ENCODE data around the gene UNC93A. TPM values are rescaled to one million over a fixed set of nuclear protein-coding genes. Genes with fewer than 3 reads are reported as not detected.
"Not testable (repeated sequence)": the region's sequence is repeated elsewhere in the genome, so short reads cannot be mapped to it uniquely, and the experiment has no call there.

Gene UNC93A
- total and polyA plus RNA-seq, 3 experiments from 2014 or later, result not detected

- H3K27ac ChIP-seq (ENCODE audit: low read depth, low read length), result no peak overlapping the region
- Mint-ChIP-seq H3K27me3 (peaks cover 8 to 17% of the 10 kb centered on the region in 2 donors), H3K4me3 (no peak overlapping the region), H3K36me3 (no peaks in the 10 kb centered on the region), H3K9me3 (no peaks in the 10 kb centered on the region), H3K4me1 (no peaks in the 10 kb centered on the region), H3K27ac (no peak overlapping the region)
- ChIA-PET CTCF (no interaction called here), POLR2A (no interaction called here)
- no peak overlapping the region for H3K4me3 ChIP-seq (ENCODE audit: low read length)
- no peaks in the 10 kb centered on the region for H3K36me3 ChIP-seq (ENCODE audit: insufficient read depth, low read length)
- peaks cover 5% of the 10 kb centered on the region for H3K27me3 ChIP-seq (ENCODE audit: insufficient read depth, low read length, poor library complexity, severe bottlenecking)
- H3K4me1 ChIP-seq (ENCODE audit: insufficient read depth, low read length), result no peaks in the 10 kb centered on the region
- no peak for DNase-seq
- no peaks in the 10 kb centered on the region for H3K9me3 ChIP-seq (ENCODE audit: low read length)
Measured at GRCh38 chr6:167247814-167248595, 43.1 kb upstream of the UNC93A start.

DNA sequence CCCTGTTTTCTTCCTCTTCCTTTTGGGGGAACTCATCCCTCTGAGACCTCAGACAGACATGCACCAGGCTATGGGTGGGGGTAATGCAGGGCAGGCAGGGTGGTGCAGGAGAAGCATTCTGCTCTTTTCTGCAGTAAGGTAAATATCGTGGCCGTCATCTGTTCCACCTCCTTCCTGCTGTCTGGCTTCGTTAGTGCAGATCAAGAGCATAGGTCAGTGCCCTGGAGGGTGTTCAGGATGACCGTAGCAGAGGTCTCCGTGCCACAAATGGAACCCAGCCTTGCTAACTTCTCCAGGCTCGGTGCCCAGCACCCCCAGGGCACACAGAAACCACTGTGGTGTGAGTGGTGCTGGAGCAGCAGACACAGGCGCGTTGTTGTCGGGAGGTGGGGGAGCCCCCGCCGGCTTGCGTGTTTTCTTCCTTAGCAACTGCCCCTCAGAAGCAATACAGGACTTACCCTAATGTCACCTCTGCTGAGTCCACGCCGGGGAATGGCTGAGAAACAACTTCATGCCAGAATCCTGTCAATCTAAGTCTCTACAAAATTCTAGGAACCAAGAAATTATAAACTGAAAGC, 42.1 kb upstream of the UNC93A start:
- H3K27me3 ChIP-seq (ENCODE audit: insufficient read depth, low read length, poor library complexity, severe bottlenecking); H3K36me3 ChIP-seq (ENCODE audit: insufficient read depth, low read length); H3K4me3 Mint-ChIP-seq; H3K27ac Mint-ChIP-seq; H3K4me3 ChIP-seq (ENCODE audit: low read length); H3K9me3 ChIP-seq (ENCODE audit: low read length); H3K4me1 Mint-ChIP-seq; H3K4me1 ChIP-seq (ENCODE audit: insufficient read depth, low read length); H3K9me3 Mint-ChIP-seq; H3K27ac ChIP-seq (ENCODE audit: low read depth, low read length); POLR2A ChIA-PET; H3K36me3 Mint-ChIP-seq; CTCF ChIA-PET; DNase-seq: not testable (repeated sequence)
- H3K27me3 Mint-ChIP-seq, result peaks cover 8 to 16% of the 10 kb centered on the region in 2 donors

DNA sequence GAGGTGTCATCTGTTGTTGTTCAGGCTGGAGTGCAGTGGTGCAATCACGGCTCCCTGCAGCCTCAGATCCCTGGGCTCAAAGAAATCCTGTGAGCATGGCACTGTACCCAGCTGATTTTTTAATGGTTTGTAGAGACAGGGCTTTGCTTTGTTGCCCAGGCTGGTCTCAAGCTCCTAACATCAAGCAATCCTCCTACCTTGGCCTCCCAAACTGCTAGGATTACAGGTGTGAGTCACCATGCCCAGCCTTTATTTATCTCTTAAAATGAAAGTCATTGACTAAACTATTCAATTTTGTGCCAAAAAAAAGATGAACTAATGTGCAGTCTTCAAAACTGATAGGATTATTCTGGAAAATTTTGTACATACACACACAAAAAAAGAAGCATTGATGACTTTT, 38.8 kb upstream of the UNC93A start:
- Mint-ChIP-seq H3K9me3 (peaks cover 0 to 7% (median 2%) of the 10 kb centered on the region in 5 donors), H3K27me3 (peaks cover 14 to 35% of the 10 kb centered on the region in 2 donors), H3K4me3 (no peak overlapping the region), H3K27ac (no peak overlapping the region), H3K4me1 (no peaks in the 10 kb centered on the region), H3K36me3 (no peaks in the 10 kb centered on the region)
- H3K4me1 ChIP-seq (ENCODE audit: insufficient read depth, low read length), result no peaks in the 10 kb centered on the region
- no peaks in the 10 kb centered on the region for H3K36me3 ChIP-seq (ENCODE audit: insufficient read depth, low read length)
- ChIA-PET CTCF (no interaction called here), POLR2A (no interaction called here)
- DNase-seq, result no peak
- no peak overlapping the region for H3K27ac ChIP-seq (ENCODE audit: low read depth, low read length)
- no peak overlapping the region for H3K4me3 ChIP-seq (ENCODE audit: low read length)
- peaks cover 5% of the 10 kb centered on the region for H3K27me3 ChIP-seq (ENCODE audit: insufficient read depth, low read length, poor library complexity, severe bottlenecking)
- no peaks in the 10 kb centered on the region for H3K9me3 ChIP-seq (ENCODE audit: low read length)

DNA sequence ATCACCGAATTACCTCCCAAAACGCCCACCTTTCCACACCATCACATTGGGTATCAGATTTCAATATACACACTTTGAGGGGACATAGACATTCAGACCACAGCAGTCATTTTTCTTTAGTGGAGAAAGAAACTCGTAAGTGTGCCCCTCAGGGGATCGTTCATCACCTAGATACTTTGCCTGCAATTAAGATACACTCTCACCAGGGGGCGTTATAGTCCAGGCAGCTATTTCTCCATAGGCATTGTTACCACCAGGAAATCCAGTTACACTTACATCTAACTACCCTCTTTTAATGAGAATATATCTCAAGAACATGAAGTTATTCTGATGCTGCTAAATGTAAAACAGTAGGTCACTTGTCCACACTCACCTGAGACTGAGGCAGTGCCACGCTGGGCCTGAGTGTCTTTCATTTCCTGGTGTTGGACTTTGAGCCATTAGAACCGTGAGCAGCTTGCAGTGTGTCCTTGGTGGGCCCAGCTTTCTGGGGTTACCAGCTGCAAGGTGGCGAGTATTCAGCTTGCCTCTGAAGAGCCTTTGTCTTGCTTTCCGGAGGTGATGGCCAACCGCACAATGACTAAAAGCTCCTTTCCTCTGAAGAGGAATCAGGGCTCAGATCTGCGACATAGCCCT, 35.1 kb upstream of the UNC93A start:
- no peak overlapping the region for H3K27ac Mint-ChIP-seq
- ChIA-PET CTCF (no interaction called here), POLR2A (no interaction called here)
- no peaks in the 10 kb centered on the region for H3K36me3 Mint-ChIP-seq
- DNase-seq, result no peak
- H3K4me1 ChIP-seq (ENCODE audit: insufficient read depth, low read length), result no peaks in the 10 kb centered on the region
- no peaks in the 10 kb centered on the region for H3K36me3 ChIP-seq (ENCODE audit: insufficient read depth, low read length)
- peaks cover 22 to 45% of the 10 kb centered on the region in 2 donors for H3K27me3 Mint-ChIP-seq
- H3K27me3 ChIP-seq (ENCODE audit: insufficient read depth, low read length, poor library complexity, severe bottlenecking), result peaks cover 1% of the 10 kb centered on the region
- H3K4me3 ChIP-seq (ENCODE audit: low read length), result no peak overlapping the region
- no peaks in the 10 kb centered on the region for H3K4me1 Mint-ChIP-seq
- no peak overlapping the region for H3K4me3 Mint-ChIP-seq
- H3K27ac ChIP-seq (ENCODE audit: low read depth, low read length), result no peak overlapping the region
- no peaks in the 10 kb centered on the region for H3K9me3 ChIP-seq (ENCODE audit: low read length)
- H3K9me3 Mint-ChIP-seq, result peaks cover 0 to 7% (median 5%) of the 10 kb centered on the region in 5 donors

GRCh38 chr6:167258646-167259045, 32.5 kb upstream of the UNC93A start:
- H3K27me3 Mint-ChIP-seq, result peaks cover 24 to 61% of the 10 kb centered on the region in 2 donors
- Histone ChIP-seq H3K36me3 (ENCODE audit: insufficient read depth, low read length) (no peaks in the 10 kb centered on the region), H3K27me3 (ENCODE audit: insufficient read depth, low read length, poor library complexity, severe bottlenecking) (no peaks in the 10 kb centered on the region), H3K27ac (ENCODE audit: low read depth, low read length) (no peak overlapping the region), H3K4me1 (ENCODE audit: insufficient read depth, low read length) (no peaks in the 10 kb centered on the region), H3K9me3 (ENCODE audit: low read length) (no peaks in the 10 kb centered on the region), H3K4me3 (ENCODE audit: low read length) (no peak overlapping the region)
- POLR2A ChIA-PET, result no interaction called here
- CTCF ChIA-PET, result no interaction called here
- H3K4me1 Mint-ChIP-seq, result no peaks in the 10 kb centered on the region
- H3K36me3 Mint-ChIP-seq, result no peaks in the 10 kb centered on the region
- H3K27ac Mint-ChIP-seq, result no peak overlapping the region
- DNase-seq, result no peak
- H3K4me3 Mint-ChIP-seq, result no peak overlapping the region
- peaks cover 0 to 8% (median 7%) of the 10 kb centered on the region in 5 donors for H3K9me3 Mint-ChIP-seq

GRCh38 chr6:167266057-167266829, 24.9 kb upstream of the UNC93A start:
- H3K9me3 ChIP-seq (ENCODE audit: low read length); DNase-seq; H3K27me3 ChIP-seq (ENCODE audit: insufficient read depth, low read length, poor library complexity, severe bottlenecking); POLR2A ChIA-PET; CTCF ChIA-PET; H3K27ac ChIP-seq (ENCODE audit: low read depth, low read length); H3K27ac Mint-ChIP-seq; H3K9me3 Mint-ChIP-seq; H3K36me3 ChIP-seq (ENCODE audit: insufficient read depth, low read length); H3K4me1 Mint-ChIP-seq; H3K4me1 ChIP-seq (ENCODE audit: insufficient read depth, low read length); H3K4me3 ChIP-seq (ENCODE audit: low read length); H3K36me3 Mint-ChIP-seq; H3K4me3 Mint-ChIP-seq: not testable (repeated sequence)
- H3K27me3 Mint-ChIP-seq, result peaks cover 9 to 41% of the 10 kb centered on the region in 2 donors

DNA sequence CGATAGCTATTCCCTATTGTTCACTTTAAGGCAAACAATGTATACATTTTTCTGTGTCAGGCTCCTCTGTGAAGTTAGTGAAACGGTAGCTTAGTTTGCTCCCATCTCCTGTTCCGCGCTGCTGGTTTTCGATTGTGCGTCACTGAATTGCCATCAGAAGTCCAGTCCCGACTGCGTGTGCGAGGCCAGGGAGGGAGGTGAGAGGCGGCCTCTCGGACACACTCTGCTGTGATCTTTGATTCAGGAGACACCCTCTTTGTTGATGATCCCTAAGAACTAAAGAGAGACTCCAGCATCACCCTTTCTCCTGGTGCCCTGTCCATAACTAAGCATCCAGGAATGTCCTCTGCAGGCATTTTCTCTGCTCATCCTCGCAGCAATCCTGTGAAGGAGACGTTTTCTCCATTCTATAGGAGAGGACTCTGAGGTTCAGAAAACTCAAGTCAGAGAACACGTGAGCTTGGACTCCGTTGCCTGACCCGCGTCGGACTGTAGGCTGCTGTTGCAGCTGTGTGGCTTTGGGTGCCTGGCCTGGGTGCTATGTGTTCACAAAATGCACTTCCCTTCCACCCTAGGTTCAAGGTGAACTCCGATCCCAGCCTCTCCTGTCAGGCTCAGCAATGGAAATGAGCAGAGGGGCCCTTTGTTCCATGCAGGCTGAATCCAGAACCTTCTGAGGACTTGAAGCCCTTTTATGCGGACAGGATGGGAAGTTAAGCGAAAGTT, 24.1 kb upstream of the UNC93A start:
- H3K36me3 ChIP-seq (ENCODE audit: insufficient read depth, low read length), result no peaks in the 10 kb centered on the region
- ChIA-PET CTCF (no interaction called here), POLR2A (interaction anchor here (0.6 kb wide), 1 partner anchor 103 kb away, joined by 3 read pairs; no protein-coding TSS in a partner anchor)
- Mint-ChIP-seq H3K36me3 (no peaks in the 10 kb centered on the region), H3K27me3 (peaks cover 9 to 39% of the 10 kb centered on the region in 2 donors), H3K9me3 (peaks cover 0 to 3% (median 0%) of the 10 kb centered on the region in 5 donors), H3K4me1 (no peaks in the 10 kb centered on the region), H3K27ac (no peak overlapping the region), H3K4me3 (no peak overlapping the region)
- no peak for DNase-seq
- no peaks in the 10 kb centered on the region for H3K9me3 ChIP-seq (ENCODE audit: low read length)
- H3K27ac ChIP-seq (ENCODE audit: low read depth, low read length), result no peak overlapping the region
- no peak overlapping the region for H3K4me3 ChIP-seq (ENCODE audit: low read length)
- H3K4me1 ChIP-seq (ENCODE audit: insufficient read depth, low read length), result no peaks in the 10 kb centered on the region
- H3K27me3 ChIP-seq (ENCODE audit: insufficient read depth, low read length, poor library complexity, severe bottlenecking), result no peaks in the 10 kb centered on the region
